Breast epithelium (tissue), 4 donors: Measurements from ENCODE around the gene POPDC2. TPM values are rescaled to one million over a fixed set of nuclear protein-coding genes. Genes with fewer than 3 reads are reported as not detected.
A peak's percentile ranks its signal among the peaks of the same experiment; 100 is the strongest.

ENCODE experiments used
- DNase-seq, 2 donors: peaks; one replicate each; pipeline ENCODE4 v3.0.0-alpha.2; 2019; ENCODE audit warnings: low spot score in 2 of 2
- H3K27ac ChIP-seq, 2 donors: fragments of 200-600 bp; sonication (generic) in 1 of 2; one replicate each; pipeline ENCODE4 v1.5.1; 2016 to 2019; ENCODE audit warnings: mild to moderate bottlenecking in 1 of 2
- H3K27me3 ChIP-seq, 2 donors: fragments of 200-600 bp; sonication (generic) in 1 of 2; one replicate each; pipeline versions ENCODE4 v1.5.1 to v1.6.0; 2017 to 2019; ENCODE audit warnings: control low read depth in 1 of 2, mild to moderate bottlenecking in 1 of 2
- H3K36me3 ChIP-seq: fragments of 200-600 bp; one replicate; pipeline ENCODE4 v1.5.1; 2019
- H3K4me1 ChIP-seq, 2 donors: fragments of 200-600 bp; sonication (generic); one replicate each; pipeline ENCODE4 v1.5.1; 2016 to 2019; ENCODE audit warnings: control low read depth in 1 of 2
- H3K4me3 ChIP-seq, 3 donors: fragments of 200-600 bp; sonication (generic); 1 replicate in 2 of 3; 2 replicates in 1 of 3; pipeline ENCODE4 v1.5.1; 2016 to 2019; ENCODE audit warnings: mild to moderate bottlenecking in 3 of 3, moderate library complexity in 2 of 3
- H3K9me3 ChIP-seq, 2 donors: fragments of 200-600 bp; sonication (generic) in 1 of 2; one replicate each; pipeline ENCODE4 v1.5.1; 2016 to 2019; ENCODE audit warnings: control low read depth in 1 of 2
- POLR2A ChIP-seq: fragments of 450-650 bp; IDR thresholded peaks from one replicate; pipeline ENCODE4 v1.6.1; 2016; ENCODE audit warnings: antibody characterized with exemption, mild to moderate bottlenecking, moderate library complexity
- POLR2AphosphoS5 ChIP-seq, 3 donors: sonication (generic); formaldehyde crosslinking; IDR thresholded peaks; one replicate each; pipeline ENCODE4 v1.6.1; 2017; ENCODE audit warnings: antibody characterized with exemption in 3 of 3
- intact Hi-C: fragments of 100-400 bp; cut with DNase I; formaldehyde crosslinking; loops from one replicate; pipeline ENCODE4 v1.15.1; 2023; ENCODE audit warnings: low total_unique reads
- total RNA-seq, 3 donors: library from RNA; depleted of rRNA; stranded (reverse); fragments of >200 nt; gene quantifications; one replicate each; pipeline ENCODE4 v1.1.0, GENCODE V29; 2016
- TF ChIP-seq, protein P1 (sequence below), 3 donors: fragments of 450-650 bp; IDR thresholded peaks; one replicate each; pipeline ENCODE4 v1.5.1; 2016 to 2017; ENCODE audit warnings: antibody characterized with exemption in 3 of 3, mild to moderate bottlenecking in 3 of 3, moderate library complexity in 3 of 3

POPDC2 gene
- total RNA-seq, 3 donors from 2014 or later, result 1.1 to 7.9 (median 6.9) TPM

DNA sequence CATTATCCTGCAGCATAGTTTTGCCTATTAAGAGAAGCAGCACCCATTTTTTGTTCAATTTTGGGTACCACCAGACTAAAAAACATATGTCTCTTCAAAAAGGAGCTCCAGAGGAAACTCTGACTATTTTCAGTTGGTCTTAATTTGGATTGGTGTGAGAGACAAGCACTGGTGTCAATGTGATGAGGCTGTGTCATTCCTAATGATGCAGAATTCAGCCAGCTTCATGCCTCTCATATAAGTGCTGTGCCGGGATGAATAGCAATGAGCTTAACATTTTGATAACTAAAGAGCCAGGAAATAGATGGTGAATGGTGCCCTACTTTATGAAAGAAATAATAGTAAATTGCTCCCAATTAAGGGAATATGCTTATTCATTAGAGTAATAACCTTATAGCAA, 15.9 kb downstream of the POPDC2 start:
- intact Hi-C loops, result no loop called here
- Histone ChIP-seq H3K27ac (no peak overlapping the region), H3K9me3 (no peaks in the 10 kb centered on the region), H3K27me3 (no peaks in the 10 kb centered on the region), H3K4me3 (no peak overlapping the region), H3K4me1 (no peaks in the 10 kb centered on the region), H3K36me3 (no peaks in the 10 kb centered on the region)
- TF ChIP-seq POLR2AphosphoS5 (IDR thresholded peaks at IDR 0.05), result no peak
- TF ChIP-seq POLR2A, result no peak
- TF ChIP-seq, protein P1, sequence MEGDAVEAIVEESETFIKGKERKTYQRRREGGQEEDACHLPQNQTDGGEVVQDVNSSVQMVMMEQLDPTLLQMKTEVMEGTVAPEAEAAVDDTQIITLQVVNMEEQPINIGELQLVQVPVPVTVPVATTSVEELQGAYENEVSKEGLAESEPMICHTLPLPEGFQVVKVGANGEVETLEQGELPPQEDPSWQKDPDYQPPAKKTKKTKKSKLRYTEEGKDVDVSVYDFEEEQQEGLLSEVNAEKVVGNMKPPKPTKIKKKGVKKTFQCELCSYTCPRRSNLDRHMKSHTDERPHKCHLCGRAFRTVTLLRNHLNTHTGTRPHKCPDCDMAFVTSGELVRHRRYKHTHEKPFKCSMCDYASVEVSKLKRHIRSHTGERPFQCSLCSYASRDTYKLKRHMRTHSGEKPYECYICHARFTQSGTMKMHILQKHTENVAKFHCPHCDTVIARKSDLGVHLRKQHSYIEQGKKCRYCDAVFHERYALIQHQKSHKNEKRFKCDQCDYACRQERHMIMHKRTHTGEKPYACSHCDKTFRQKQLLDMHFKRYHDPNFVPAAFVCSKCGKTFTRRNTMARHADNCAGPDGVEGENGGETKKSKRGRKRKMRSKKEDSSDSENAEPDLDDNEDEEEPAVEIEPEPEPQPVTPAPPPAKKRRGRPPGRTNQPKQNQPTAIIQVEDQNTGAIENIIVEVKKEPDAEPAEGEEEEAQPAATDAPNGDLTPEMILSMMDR (IDR thresholded peaks at IDR 0.05), result no peak
- no peak for DNase-seq

DNA sequence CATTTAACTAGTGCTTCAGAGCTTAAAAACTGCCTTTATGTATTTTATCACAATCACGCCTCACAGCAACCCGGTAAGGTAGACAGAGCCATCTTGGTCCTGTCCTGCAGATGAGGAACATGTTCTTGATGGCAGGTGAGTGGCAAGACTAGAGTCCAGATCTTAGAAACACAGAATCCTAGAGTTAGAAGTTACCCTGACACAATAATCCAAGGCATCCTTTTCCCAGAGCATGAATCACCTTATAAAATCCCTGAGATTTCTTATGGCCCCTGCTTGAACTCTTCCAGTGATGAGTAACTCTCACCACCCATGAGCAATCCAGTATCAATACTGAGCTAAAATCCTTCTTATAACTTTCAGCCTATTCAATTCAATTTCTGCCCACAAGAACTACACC, 16.9 kb downstream of the POPDC2 start:
- Histone ChIP-seq H3K4me1 (no peaks in the 10 kb centered on the region), H3K27me3 (no peaks in the 10 kb centered on the region), H3K4me3 (no peak overlapping the region), H3K27ac (no peak overlapping the region), H3K36me3 (no peaks in the 10 kb centered on the region), H3K9me3 (no peaks in the 10 kb centered on the region)
- DNase-seq, result no peak
- intact Hi-C loops, result no loop called here
- TF ChIP-seq, protein P1 (IDR thresholded peaks at IDR 0.05), result no peak
- no peak for TF ChIP-seq POLR2AphosphoS5 (IDR thresholded peaks at IDR 0.05)
- TF ChIP-seq POLR2A, result no peak

DNA sequence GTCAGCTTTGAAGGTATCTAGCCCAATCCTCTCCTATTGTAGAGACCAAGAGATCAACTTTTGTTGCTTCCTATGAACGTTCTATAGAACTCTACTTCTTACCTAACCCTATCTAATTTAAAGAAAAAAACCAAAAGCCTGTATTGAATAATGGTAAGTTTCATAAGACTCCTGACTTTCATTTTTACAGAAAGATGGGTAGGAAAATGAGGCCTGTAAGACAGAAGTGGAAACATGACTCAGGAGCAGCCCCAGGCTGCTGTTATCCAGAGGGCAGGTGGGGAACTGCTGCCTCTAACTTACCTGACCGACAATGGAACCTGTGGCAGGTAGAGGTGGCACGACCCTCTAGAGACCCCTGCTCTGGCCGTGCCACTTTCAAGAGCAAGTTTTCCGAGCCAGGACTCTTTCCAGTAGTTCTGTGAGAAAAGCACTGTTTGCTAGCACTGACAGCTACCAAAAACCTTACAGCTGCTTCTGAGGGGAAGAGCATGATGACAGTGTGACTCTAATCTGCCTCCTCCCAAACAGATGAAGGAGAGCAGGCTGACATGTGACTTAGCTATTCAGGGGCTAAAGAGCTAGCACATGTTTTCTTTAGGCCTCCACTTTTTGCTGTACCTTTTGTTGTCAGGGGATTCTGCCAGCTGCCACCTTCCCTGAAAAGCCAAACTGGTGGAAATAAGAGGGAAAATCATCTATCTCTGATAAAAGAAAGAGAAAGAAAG, 17.5 kb downstream of the POPDC2 start:
- no peak for DNase-seq
- Histone ChIP-seq H3K36me3 (no peaks in the 10 kb centered on the region), H3K9me3 (no peaks in the 10 kb centered on the region), H3K27ac (no peak overlapping the region), H3K4me1 (no peaks in the 10 kb centered on the region), H3K27me3 (no peaks in the 10 kb centered on the region), H3K4me3 (no peak overlapping the region)
- TF ChIP-seq, protein P1 (IDR thresholded peaks at IDR 0.05), result no peak
- no peak for TF ChIP-seq POLR2AphosphoS5 (IDR thresholded peaks at IDR 0.05)
- TF ChIP-seq POLR2A, result no peak
- intact Hi-C loops, result no loop called here

DNA sequence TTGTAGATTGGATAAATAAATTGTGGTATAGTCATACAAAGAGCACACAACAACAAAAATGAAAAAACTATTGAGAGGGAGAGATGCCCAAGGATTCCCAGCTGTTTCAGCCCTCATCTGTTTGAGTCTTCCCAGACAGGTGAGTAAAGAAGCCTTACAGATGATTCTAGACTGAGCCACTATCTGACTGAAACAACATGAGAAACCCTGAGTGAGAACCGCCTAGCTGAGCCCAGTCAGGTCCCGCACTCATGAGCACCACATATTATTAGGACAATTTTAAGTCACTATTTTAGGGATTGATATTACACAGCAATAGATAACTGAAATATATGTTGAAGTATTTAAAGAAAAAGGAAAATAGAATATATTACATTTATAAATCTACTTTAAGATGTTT, 19.0 kb downstream of the POPDC2 start:
- intact Hi-C loops, result no loop called here
- Histone ChIP-seq H3K27ac (no peak overlapping the region), H3K4me1 (no peaks in the 10 kb centered on the region), H3K9me3 (no peaks in the 10 kb centered on the region), H3K4me3 (no peak overlapping the region), H3K27me3 (no peaks in the 10 kb centered on the region), H3K36me3 (no peaks in the 10 kb centered on the region)
- no peak for DNase-seq
- TF ChIP-seq, protein P1 (IDR thresholded peaks at IDR 0.05), result no peak
- TF ChIP-seq POLR2AphosphoS5 (IDR thresholded peaks at IDR 0.05), result no peak
- no peak for TF ChIP-seq POLR2A

DNA sequence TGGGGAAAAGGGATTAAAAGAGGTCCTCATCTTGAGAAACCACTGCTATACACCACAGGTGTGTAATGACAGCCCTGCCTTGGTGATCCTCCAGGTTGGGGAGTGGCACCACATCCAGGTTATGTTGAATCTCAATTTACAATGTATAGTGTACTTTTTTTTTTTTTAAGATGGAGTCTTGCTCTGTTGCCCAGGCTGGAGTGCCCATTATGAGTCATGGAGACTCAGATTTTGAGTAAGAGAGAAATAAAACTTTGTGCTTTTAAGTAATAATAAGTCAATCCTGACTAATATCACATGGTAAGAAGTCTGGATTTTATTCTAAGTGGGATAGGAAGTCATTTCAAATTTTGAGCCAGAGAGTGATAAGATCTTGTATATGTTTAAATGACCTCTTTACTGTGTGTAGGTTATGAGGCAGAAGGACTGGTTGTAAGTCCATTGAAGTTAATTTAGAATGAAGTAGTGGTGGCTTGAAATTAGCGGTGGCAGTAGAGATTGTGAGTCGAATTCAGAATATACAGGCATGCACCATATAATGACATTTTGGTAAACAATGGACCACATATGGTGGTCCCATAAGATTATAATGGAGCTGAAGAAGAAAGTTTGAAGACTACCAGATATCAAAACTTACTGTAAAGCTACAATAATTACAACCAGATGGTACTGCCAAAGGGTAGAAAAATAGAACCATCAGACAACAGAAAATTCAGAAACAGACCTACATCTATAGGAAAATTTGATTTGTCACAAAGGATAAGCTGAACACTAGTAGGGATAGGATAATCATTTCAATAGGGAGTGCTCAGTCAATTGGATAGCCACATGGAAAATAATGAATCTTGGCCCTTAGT, 20.7 kb downstream of the POPDC2 start:
- no peaks in the 10 kb centered on the region for H3K36me3 ChIP-seq
- intact Hi-C loops, result no loop called here
- H3K4me1 ChIP-seq, result no peaks in the 10 kb centered on the region
- H3K27me3 ChIP-seq, result no peaks in the 10 kb centered on the region
- H3K9me3 ChIP-seq, result no peaks in the 10 kb centered on the region
- DNase-seq, result no peak
- H3K27ac ChIP-seq, result peak overlapping the region in 1 of 2 donors; percentile 85
- no peak overlapping the region for H3K4me3 ChIP-seq
- no peak for TF ChIP-seq POLR2AphosphoS5 (IDR thresholded peaks at IDR 0.05)
- no peak for TF ChIP-seq POLR2A
- TF ChIP-seq, protein P1 (IDR thresholded peaks at IDR 0.05), result no peak
